Spleen (tissue), 7 donors: ENCODE results near the gene OIP5.

Experiments
- POLR2AphosphoS5 ChIP-seq, 3 donors: sonication (generic); formaldehyde crosslinking; IDR thresholded peaks; one replicate each; pipeline ENCODE4 v1.5.1; 2017; ENCODE audit warnings: antibody characterized with exemption in 3 of 3
- TF ChIP-seq, protein P1 (sequence below), 11 experiments: fragments of 200-600 bp in 7 of 11; fragments of 450-650 bp in 4 of 11; sonication (generic) in 4 of 11; IDR thresholded peaks in 8 of 11; conservative IDR thresholded peaks in 3 of 11; 1 replicate in 7 of 11; 2 replicates in 4 of 11; pipeline versions ENCODE4 v1.4.0 to v1.8.0; 2016 to 2021; ENCODE audit warnings: antibody characterized with exemption in 11 of 11, inconsistent platforms in 4 of 11, mild to moderate bottlenecking in 1 of 11
- donor health status: DM: no; HTN: no; CAD: no; lungs with moderate emphysema.
- donor health status: DM: no; HTN: no; CAD: no.
- donor health status: DM: no; HTN: no; CAD: no.

DNA sequence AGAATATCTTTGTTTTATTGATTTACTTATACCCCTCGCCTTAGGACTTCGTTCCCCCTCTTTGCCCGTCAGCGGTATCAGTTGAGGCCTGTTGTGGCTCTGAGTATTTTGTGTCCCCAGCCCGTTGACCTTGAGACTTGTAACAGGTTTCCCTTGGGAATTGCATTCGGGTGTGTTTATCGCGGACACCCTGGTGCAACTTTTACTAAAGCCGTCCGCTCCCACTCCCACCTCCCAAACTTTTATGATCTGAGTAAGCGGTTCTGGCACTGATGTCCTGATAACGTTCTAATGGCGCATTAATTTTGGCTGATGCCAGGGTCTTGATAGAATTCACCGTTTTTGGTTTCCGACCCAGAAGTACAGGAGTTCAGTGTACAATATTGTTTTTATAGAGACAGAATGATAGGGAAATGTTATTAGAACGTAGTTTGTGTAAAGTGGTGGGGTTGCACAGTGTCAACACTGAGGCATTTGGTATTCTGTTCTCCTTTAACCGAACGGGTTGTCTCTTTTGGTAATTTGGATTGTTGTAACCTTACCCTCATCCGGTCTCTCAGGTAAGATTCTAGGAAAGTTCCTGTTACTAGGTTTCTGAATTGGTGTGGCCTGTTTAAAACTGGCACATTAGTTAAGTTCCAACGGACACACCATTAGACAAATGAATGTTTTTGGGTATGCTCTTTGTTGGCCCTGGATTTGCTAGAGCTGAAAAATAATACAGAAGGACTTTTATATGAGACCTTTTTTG lies 47.8 kb downstream of the OIP5 start:
- TF ChIP-seq, protein P1, sequence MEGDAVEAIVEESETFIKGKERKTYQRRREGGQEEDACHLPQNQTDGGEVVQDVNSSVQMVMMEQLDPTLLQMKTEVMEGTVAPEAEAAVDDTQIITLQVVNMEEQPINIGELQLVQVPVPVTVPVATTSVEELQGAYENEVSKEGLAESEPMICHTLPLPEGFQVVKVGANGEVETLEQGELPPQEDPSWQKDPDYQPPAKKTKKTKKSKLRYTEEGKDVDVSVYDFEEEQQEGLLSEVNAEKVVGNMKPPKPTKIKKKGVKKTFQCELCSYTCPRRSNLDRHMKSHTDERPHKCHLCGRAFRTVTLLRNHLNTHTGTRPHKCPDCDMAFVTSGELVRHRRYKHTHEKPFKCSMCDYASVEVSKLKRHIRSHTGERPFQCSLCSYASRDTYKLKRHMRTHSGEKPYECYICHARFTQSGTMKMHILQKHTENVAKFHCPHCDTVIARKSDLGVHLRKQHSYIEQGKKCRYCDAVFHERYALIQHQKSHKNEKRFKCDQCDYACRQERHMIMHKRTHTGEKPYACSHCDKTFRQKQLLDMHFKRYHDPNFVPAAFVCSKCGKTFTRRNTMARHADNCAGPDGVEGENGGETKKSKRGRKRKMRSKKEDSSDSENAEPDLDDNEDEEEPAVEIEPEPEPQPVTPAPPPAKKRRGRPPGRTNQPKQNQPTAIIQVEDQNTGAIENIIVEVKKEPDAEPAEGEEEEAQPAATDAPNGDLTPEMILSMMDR (IDR thresholded peaks at IDR 0.05 in 8 of 11, conservative IDR thresholded peaks at IDR 0.05 in 3 of 11), result no peak
- TF ChIP-seq POLR2AphosphoS5 (IDR thresholded peaks at IDR 0.05), result no peak
